IMR-90 (cell line): Measurements from ENCODE around the gene XRCC4.

Experiments used
- BHLHE40 ChIP-seq: fragments of 150-350 bp; IDR thresholded peaks from 2 replicates; pipeline ENCODE4 v1.6.1; 2016; ENCODE audit warnings: mild to moderate bottlenecking, low read depth, low read length
- CEBPB ChIP-seq: IDR thresholded peaks from 2 replicates; pipeline ENCODE4 v1.6.1; 2012; ENCODE audit warnings: low read depth, low read length, improper control_type of control experiment
- CHD1 ChIP-seq: IDR thresholded peaks from 2 replicates; pipeline ENCODE4 v1.6.1; 2012; ENCODE audit warnings: low read depth, low read length, improper control_type of control experiment
- CTCF ChIP-seq: conservative IDR thresholded peaks from 2 replicates; pipeline ENCODE4 v1.5.1; 2012; ENCODE audit warnings: mild to moderate bottlenecking, low read depth, low read length, improper control_type of control experiment
- FOS ChIP-seq: fragments of 150-350 bp; IDR thresholded peaks from 2 replicates; pipeline ENCODE4 v1.6.1; 2016; ENCODE audit warnings: low read depth, low read length
- MAFK ChIP-seq: IDR thresholded peaks from 2 replicates; pipeline ENCODE4 v1.6.1; 2012; ENCODE audit warnings: low read depth, low read length, improper control_type of control experiment
- MXI1 ChIP-seq: IDR thresholded peaks from 2 replicates; pipeline ENCODE4 v1.6.1; 2012; ENCODE audit warnings: low read depth, mild to moderate bottlenecking, low read length, moderate library complexity, borderline replicate concordance
- POLR2A ChIP-seq: IDR thresholded peaks from 2 replicates; pipeline ENCODE4 v1.6.1; 2012; ENCODE audit warnings: mild to moderate bottlenecking, low read depth, low read length
- RAD21 ChIP-seq: IDR thresholded peaks from 2 replicates; pipeline ENCODE4 v1.6.1; 2012; ENCODE audit warnings: low read length, improper control_type of control experiment
- RCOR1 ChIP-seq: IDR thresholded peaks from 2 replicates; pipeline ENCODE4 v1.6.1; 2012; ENCODE audit warnings: mild to moderate bottlenecking, low read length, improper control_type of control experiment; ENCODE audit not compliant: insufficient replicate concordance
- RFX5 ChIP-seq: IDR thresholded peaks from 2 replicates; pipeline ENCODE4 v1.8.0; 2012; ENCODE audit warnings: low read depth, mild to moderate bottlenecking, low read length, moderate library complexity
- SMC3 ChIP-seq: fragments of 150-350 bp; IDR thresholded peaks from 2 replicates; pipeline ENCODE4 v1.6.1; 2016; ENCODE audit warnings: low read depth, mild to moderate bottlenecking, antibody characterized with exemption, low read length, moderate library complexity
- USF2 ChIP-seq: fragments of 150-350 bp; IDR thresholded peaks from 2 replicates; pipeline ENCODE4 v1.6.1; 2017; ENCODE audit warnings: mild to moderate bottlenecking, antibody characterized with exemption, low read length, low read depth
- TF ChIP-seq, protein P1 (sequence below): fragments of 150-350 bp; IDR thresholded peaks from 2 replicates; pipeline ENCODE4 v1.6.1; 2016; ENCODE audit warnings: low read depth, mild to moderate bottlenecking, low read length, moderate library complexity, borderline replicate concordance

DNA sequence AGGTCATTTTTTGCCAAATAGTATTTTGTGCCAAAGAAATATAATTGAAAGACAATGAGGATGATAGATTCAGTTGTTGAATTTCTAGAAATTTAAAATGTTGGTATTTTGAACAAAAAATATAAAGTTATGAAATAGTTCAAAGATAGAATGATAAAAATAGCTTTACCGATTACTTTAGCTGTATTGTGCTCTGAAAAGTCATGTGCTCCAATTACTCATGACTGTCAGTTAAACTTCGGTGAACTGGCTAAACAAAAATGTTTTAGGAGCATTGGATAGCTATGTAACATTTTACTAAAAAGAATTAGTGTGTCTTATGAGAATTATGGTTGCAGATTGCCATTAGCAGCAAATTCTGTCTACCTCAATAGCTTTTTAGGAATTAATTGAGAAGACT is 216.9 kb downstream of the XRCC4 start:
- TF ChIP-seq USF2 (no peak), POLR2A (no peak), CTCF (no peak), CEBPB (no peak), RCOR1 (no peak), MAFK (no peak), MXI1 (no peak), RFX5 (no peak), CHD1 (no peak), RAD21 (no peak), FOS (no peak), SMC3 (no peak), BHLHE40 (no peak)
- TF ChIP-seq, protein P1, sequence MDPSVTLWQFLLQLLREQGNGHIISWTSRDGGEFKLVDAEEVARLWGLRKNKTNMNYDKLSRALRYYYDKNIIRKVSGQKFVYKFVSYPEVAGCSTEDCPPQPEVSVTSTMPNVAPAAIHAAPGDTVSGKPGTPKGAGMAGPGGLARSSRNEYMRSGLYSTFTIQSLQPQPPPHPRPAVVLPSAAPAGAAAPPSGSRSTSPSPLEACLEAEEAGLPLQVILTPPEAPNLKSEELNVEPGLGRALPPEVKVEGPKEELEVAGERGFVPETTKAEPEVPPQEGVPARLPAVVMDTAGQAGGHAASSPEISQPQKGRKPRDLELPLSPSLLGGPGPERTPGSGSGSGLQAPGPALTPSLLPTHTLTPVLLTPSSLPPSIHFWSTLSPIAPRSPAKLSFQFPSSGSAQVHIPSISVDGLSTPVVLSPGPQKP, result no peak
